Natural killer cell treated with Interleukin-12 subunit alpha and Interleukin-12 subunit beta and Interleukin-15 and Interleukin-18, amount 100 ng/mL, for 72 hours (primary cell): ENCODE results near the gene ARPP21. TPM values are rescaled to one million over a fixed set of nuclear protein-coding genes. Genes with fewer than 3 reads are reported as not detected.

Experiments used
- ATAC-seq, 2 donors: fragments of 150-1000 bp; cut with Tn5 transposase in 1 of 2; sonication (Bioruptor Pico), chemical (Tn5 transposase) in 1 of 2; 2 replicates each; pipeline ENCODE4 v1.10.0; 2021
- DNase-seq: peaks from one replicate; pipeline ENCODE4 v3.0.0; 2022; ENCODE audit warnings: low spot score
- H3K27ac Mint-ChIP-seq, 2 donors: 1 replicate in 1 of 2; 2 replicates in 1 of 2; pipeline ENCODE4 v1.8.0; 2022; ENCODE audit warnings: mixed read lengths in 2 of 2, mild to moderate bottlenecking in 1 of 2, moderate library complexity in 1 of 2
- H3K27me3 Mint-ChIP-seq, 2 donors: 1 replicate in 1 of 2; 2 replicates in 1 of 2; pipeline ENCODE4 v1.8.0; 2022; ENCODE audit warnings: mixed read lengths in 2 of 2
- H3K36me3 Mint-ChIP-seq: one replicate; pipeline ENCODE4 v1.8.0; 2022; ENCODE audit warnings: mixed read lengths
- H3K4me1 Mint-ChIP-seq, 2 donors: 1 replicate in 1 of 2; 2 replicates in 1 of 2; pipeline ENCODE4 v1.8.0; 2022; ENCODE audit warnings: low read depth in 2 of 2, mixed read lengths in 2 of 2, mild to moderate bottlenecking in 1 of 2
- H3K4me3 Mint-ChIP-seq: one replicate; pipeline ENCODE4 v1.8.0; 2022; ENCODE audit warnings: mixed read lengths
- H3K9me3 Mint-ChIP-seq: 2 replicates; pipeline ENCODE4 v1.8.0; 2022; ENCODE audit warnings: mixed read lengths
- total RNA-seq, 2 donors: library from RNA; stranded (reverse); gene quantifications; one replicate each; pipeline ENCODE4 v1.2.3, GENCODE V29; 2022

The ARPP21 gene
- total RNA-seq, 2 donors from 2014 or later = not detected

DNA sequence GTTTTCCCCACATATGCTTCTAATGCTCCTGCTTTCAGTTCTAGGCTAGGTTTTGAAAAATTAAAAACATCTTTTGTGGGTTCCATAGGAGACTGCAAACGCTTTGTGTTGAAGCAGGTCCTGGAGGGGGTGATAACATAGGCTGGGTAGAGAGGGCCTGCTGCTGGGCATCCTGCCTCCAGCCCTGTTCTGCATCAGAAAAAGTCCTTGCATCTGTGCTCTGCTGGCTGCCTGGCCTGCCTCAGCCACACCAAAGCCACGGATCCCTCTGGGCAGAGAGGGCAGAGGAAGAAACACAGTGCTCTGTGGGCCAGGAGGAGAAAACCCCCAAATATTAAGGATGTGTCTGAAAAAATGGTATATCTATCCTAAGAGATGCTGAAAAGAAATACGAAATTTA, 3.9 kb upstream of the ARPP21 start:
- Mint-ChIP-seq H3K4me1 (no peaks in the 10 kb centered on the region), H3K4me3 (no peak overlapping the region), H3K27ac (no peak overlapping the region), H3K9me3 (peaks cover 4% of the 10 kb centered on the region), H3K36me3 (no peaks in the 10 kb centered on the region), H3K27me3 (peaks cover 15 to 18% of the 10 kb centered on the region in 2 donors)
- ATAC-seq (no peak), DNase-seq (no peak)

DNA sequence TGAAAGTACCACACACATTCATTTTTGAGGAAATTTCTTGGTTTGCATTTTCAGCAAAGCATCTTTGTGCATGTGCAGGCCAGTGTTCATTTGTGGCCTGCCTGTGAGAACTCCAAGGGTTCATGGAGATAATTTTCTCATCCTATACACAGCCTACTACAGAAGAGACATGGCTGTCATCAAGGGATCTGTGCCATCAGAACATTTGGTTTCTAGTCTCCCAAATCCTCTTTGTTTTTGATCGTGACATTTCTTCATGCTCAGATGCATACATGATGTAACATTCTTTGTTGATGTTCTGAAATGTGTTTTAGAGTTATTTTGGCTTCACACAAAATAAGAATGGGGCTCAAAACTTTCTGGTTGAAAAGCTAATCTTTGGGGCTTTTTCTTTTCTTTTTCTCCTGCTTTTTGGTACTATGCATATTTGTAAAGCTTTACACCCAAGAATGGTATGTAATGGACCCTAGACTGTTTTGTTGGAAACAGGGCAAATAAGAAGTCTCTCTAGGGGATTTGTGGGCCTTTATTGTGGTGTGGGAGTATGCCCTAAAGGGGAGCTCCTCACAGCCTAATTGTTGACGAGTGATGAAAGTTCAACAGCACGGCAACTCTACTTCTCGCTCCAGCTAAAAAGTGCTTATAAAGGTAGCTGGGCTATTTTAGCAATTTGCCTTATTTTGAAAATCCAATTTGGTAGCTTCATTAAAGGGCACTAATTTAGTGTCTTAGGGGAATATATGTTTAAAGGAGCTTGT, 3.2 kb upstream of the ARPP21 start:
- Mint-ChIP-seq H3K36me3 (no peaks in the 10 kb centered on the region), H3K4me1 (no peaks in the 10 kb centered on the region), H3K27me3 (peaks cover 20 to 24% of the 10 kb centered on the region in 2 donors), H3K4me3 (no peak overlapping the region), H3K9me3 (peaks cover 9% of the 10 kb centered on the region), H3K27ac (no peak overlapping the region)
- ATAC-seq (no peak), DNase-seq (no peak)

DNA sequence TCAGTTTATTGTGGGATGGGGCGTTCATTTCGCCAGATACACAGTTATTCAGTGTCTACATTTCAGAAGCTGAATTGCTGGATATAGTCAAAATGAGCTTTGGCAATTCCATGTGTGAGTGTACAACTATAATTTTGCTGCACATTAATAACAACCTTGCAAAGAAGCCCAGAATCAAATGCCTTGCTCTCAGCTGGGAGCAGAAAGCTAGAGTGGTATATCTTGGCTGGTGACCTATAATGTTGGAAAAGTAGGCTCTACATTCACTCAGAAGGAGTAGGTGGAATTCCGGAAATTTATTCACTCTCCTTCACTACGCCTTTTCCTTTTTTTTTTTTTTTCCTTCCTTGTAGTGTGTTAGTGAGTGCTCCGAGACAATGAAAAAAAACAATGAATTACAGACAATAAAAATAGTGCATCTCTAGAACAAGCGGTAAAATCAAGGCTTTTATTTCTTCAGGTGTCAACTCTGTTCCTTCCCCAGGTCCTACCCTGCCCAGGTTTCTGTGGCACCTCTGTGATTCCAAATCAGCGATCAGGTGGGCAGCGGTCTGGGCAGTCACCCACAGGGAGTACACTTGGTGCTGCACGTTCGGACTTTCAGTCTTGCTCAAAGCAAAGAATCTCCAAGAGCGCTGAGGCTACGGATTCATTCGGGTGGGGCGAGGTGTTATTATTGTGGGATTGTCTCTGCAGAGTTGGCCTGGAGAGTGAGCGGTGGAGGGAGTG, 910 bp upstream of the ARPP21 start:
- Mint-ChIP-seq H3K9me3 (peaks cover 9% of the 10 kb centered on the region), H3K4me1 (no peaks in the 10 kb centered on the region), H3K27ac (no peak overlapping the region), H3K27me3 (peaks cover 20 to 24% of the 10 kb centered on the region in 2 donors), H3K4me3 (no peak overlapping the region), H3K36me3 (no peaks in the 10 kb centered on the region)
- no peak for DNase-seq
- ATAC-seq = no peak

DNA sequence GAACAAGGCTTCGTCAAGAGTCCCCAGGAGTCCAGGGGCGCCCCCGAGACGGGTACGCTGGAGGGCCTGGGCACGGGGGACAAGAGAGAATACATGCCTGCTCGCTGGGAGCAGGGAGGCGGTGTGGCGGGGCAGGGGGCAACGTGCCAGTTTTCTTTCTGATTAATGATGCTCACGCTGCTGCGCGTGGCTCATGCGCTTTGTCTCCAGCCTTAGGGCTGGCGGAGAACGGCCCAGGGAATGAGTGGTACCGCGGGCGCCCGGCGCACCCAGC, 408 bp upstream of the ARPP21 start:
- Mint-ChIP-seq H3K27ac (no peak overlapping the region), H3K4me1 (no peaks in the 10 kb centered on the region), H3K36me3 (no peaks in the 10 kb centered on the region), H3K27me3 (peaks cover 20 to 24% of the 10 kb centered on the region in 2 donors), H3K9me3 (peaks cover 9% of the 10 kb centered on the region), H3K4me3 (no peak overlapping the region)
- peak in 1 of 2 donors; percentile 15 for ATAC-seq
- no peak for DNase-seq

DNA sequence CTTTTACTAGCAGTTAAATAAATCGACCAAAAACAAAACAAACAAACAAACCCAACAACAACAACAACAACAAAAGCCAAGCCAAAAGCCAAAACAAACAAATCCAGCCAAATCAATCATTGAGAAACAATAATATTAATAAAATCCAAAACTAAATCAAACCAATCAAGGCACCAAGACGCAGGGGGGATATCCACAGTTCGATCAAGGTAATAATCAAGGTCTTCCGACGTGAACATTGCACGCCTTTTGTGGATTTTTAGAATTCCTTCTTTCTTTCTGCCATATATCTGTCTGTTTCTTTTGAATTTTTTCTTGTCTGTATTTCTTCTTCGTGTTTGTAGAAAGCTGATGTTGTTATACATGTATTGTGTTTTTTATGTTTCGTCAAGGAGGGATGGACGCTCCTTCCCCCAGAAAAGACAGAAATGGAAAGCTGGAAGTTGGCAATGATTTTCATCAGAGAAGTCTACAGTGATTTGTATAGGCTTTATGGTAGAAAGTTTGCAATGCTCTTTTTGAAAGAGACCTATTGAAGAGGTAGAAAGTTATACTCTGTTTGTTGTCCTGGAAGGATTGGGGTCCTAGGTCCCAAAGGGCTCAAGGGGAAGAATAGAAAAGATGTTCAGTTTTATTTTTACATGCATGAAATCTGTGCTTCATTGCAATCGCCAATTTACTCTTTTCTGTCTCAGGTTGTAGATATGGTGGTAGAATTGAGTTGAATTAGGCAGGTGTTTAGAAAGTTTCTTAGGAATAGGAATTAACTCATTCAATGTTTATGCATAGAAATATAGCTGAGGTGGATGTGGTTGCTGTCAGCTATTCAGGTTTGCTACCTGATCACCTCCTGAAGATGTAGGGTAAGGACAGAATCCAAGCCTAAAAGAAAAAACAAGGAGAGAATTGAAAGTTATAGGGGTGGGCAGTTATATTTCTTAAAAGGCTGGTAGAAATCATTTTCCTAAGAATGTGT, 1.2 kb downstream of the ARPP21 start:
- no peaks in the 10 kb centered on the region for H3K36me3 Mint-ChIP-seq
- no peaks in the 10 kb centered on the region for H3K4me1 Mint-ChIP-seq
- H3K27ac Mint-ChIP-seq = no peak overlapping the region
- H3K4me3 Mint-ChIP-seq = no peak overlapping the region
- ATAC-seq (no peak), DNase-seq (no peak)
- peaks cover 9% of the 10 kb centered on the region for H3K9me3 Mint-ChIP-seq
- H3K27me3 Mint-ChIP-seq = peaks cover 20 to 24% of the 10 kb centered on the region in 2 donors

DNA sequence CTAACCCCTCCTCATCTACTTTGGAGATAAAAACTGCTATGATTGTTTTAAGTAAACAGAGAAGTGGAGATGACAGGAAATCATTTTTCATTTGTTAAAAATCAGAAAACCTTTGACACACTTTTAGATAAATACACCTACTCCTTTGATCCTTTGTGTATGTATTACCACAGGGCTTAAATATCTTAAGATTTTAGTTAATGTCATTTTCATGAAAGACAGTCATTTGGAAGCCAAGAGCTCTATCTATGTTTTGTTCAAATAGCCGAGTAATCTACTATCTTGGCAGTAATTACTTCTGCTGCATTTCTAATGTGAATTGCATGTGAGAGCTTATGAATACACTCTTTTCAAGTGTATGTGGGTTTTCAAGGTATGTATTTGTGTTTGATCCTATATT, 2.0 kb downstream of the ARPP21 start:
- H3K9me3 Mint-ChIP-seq = peaks cover 9% of the 10 kb centered on the region
- H3K4me1 Mint-ChIP-seq = no peaks in the 10 kb centered on the region
- H3K27ac Mint-ChIP-seq = no peak overlapping the region
- no peak for DNase-seq
- H3K36me3 Mint-ChIP-seq = no peaks in the 10 kb centered on the region
- no peak for ATAC-seq
- H3K4me3 Mint-ChIP-seq = no peak overlapping the region
- H3K27me3 Mint-ChIP-seq = peaks cover 20 to 24% of the 10 kb centered on the region in 2 donors

DNA sequence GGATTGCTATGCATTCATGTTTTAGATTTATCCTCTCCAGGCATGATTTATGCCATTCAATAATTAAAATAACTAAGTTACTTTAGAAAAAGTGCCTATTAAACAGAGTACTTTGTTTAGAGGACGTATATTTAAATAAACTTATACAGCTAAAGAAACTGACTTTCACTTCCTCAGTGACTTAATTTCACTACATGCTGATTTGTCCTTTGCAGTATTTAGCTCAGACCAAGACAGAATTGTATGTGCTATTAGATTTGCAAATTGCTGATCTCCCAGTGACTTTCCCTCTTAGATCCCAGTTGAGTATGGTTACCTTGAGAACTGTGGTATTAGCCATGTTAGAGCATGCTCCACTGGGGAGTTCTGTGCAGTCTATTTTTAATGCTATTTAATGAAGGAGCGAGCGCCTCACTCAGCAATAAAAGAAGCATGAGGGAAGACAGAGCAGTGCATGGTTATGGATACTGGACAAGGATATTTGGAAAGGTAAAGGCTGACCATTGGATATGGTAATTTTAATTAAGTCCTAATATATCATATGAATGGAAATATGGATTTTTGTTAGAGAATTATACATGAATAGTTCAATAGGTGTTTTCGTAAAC, 2.7 kb downstream of the ARPP21 start:
- Mint-ChIP-seq H3K9me3 (peaks cover 9% of the 10 kb centered on the region), H3K4me3 (no peak overlapping the region), H3K4me1 (no peaks in the 10 kb centered on the region), H3K27ac (no peak overlapping the region), H3K36me3 (no peaks in the 10 kb centered on the region), H3K27me3 (peaks cover 20 to 24% of the 10 kb centered on the region in 2 donors)
- no peak for ATAC-seq
- DNase-seq = no peak

DNA sequence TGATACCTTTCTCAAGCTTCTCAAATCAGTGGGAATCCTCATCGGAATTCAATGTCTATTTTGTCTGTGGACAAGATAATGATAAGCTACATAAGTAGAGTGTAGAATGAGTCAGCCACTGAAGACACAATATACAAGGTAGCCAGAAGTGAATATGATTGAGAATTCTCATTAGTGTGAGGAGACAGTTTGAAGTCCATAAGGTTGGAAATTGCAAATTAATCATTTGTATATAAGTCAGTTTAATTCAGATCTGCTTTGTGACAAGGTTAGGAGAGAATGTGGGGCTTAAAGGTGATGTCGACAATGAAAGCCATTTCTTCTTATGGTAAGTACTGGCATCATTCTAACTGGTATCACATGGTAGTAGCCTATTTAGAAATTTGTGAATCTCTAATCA, 4.2 kb downstream of the ARPP21 start:
- Mint-ChIP-seq H3K4me3 (no peak overlapping the region), H3K4me1 (no peaks in the 10 kb centered on the region), H3K9me3 (peaks cover 8% of the 10 kb centered on the region), H3K27me3 (peaks cover 18 to 19% of the 10 kb centered on the region in 2 donors), H3K36me3 (no peaks in the 10 kb centered on the region), H3K27ac (no peak overlapping the region)
- no peak for ATAC-seq
- DNase-seq = no peak

DNA sequence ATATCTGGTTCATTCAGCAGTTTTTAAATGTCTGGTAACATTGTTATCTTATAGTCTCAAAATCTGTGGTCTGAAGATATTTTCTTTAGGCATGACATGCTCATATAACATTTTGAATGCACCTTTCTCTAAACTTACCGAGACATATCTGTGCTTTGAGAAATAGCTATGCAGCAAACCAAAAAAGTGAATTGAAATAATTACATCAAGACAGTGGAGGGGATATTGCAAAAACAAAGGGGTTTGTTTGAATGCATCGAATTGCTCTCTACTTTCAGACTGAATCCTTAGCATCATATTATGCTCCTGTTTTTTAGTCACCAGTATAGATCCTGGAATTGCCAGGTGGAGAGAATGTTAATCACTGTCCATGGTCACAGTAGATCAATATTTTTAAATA, 5.1 kb downstream of the ARPP21 start:
- ATAC-seq (no peak), DNase-seq (no peak)
- no peak overlapping the region for H3K4me3 Mint-ChIP-seq
- H3K4me1 Mint-ChIP-seq = no peaks in the 10 kb centered on the region
- no peak overlapping the region for H3K27ac Mint-ChIP-seq
- H3K9me3 Mint-ChIP-seq = peaks cover 5% of the 10 kb centered on the region
- peaks cover 13 to 15% of the 10 kb centered on the region in 2 donors for H3K27me3 Mint-ChIP-seq
- no peaks in the 10 kb centered on the region for H3K36me3 Mint-ChIP-seq

DNA sequence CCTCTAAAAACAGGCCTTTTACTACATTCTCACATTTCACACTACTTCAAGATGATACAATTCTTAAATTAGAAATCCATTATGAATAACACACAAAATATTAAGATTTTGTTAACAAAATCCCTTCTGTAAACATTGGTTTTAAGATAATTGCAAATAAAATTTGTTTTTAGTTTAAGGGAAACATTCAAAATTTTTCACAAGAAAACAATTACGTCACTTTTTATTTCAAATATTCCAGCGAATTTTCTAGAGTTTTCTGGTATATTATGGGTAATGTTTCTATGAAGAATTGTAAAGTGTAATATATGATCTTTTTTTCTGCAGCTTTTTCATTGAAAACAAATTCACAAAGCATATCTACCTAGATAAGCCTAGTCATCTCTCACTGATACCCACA, 5.9 kb downstream of the ARPP21 start:
- Mint-ChIP-seq H3K4me1 (no peaks in the 10 kb centered on the region), H3K27me3 (peaks cover 7 to 8% of the 10 kb centered on the region in 2 donors), H3K27ac (no peak overlapping the region), H3K36me3 (no peaks in the 10 kb centered on the region), H3K4me3 (no peak overlapping the region), H3K9me3 (peaks cover 5% of the 10 kb centered on the region)
- ATAC-seq = no peak
- no peak for DNase-seq

DNA sequence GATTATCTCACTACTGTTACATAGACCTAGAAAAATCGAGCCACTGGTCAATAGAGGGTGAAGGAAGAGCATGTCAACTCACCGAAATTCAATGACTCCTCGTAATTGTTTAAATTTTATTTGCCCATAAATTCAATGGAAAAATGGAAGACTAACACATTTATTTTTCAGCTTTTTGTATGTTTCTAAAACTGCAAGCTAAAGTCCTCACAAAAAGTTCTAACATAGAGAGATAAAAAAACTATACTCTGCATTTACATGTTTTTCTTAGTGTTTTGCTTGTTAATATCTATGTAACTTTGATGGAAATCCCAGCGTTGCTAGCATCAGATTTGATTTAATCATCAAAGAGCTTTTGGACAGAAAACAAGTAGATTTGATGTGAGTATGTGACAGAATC, 6.8 kb downstream of the ARPP21 start:
- Mint-ChIP-seq H3K4me1 (no peaks in the 10 kb centered on the region), H3K4me3 (no peak overlapping the region), H3K36me3 (no peaks in the 10 kb centered on the region), H3K27ac (no peak overlapping the region), H3K27me3 (no peaks in the 10 kb centered on the region), H3K9me3 (no peaks in the 10 kb centered on the region)
- ATAC-seq = no peak
- DNase-seq = no peak

DNA sequence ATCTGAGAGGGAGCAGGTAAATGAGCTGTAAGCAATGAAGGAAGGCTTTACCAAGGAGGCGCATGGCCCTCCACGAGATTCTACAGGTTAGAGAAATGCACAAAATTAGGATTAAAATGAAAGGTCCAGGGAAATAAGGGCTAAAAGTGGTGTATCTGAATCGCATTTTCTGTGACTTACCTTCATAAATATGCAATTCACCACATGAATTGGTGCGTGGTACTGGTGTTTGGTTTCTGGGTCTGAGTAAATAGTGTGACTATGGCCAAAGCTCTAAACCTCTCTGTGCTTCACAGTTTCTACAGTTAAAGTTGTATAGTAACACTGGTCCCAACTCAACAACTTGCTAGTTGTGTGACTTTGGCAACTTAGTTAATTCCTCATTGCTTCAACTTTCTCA, 8.1 kb downstream of the ARPP21 start:
- H3K27ac Mint-ChIP-seq = no peak overlapping the region
- H3K27me3 Mint-ChIP-seq = no peaks in the 10 kb centered on the region
- no peak for ATAC-seq
- no peaks in the 10 kb centered on the region for H3K4me1 Mint-ChIP-seq
- no peak for DNase-seq
- no peaks in the 10 kb centered on the region for H3K36me3 Mint-ChIP-seq
- peaks cover 4% of the 10 kb centered on the region for H3K9me3 Mint-ChIP-seq
- H3K4me3 Mint-ChIP-seq = no peak overlapping the region

DNA sequence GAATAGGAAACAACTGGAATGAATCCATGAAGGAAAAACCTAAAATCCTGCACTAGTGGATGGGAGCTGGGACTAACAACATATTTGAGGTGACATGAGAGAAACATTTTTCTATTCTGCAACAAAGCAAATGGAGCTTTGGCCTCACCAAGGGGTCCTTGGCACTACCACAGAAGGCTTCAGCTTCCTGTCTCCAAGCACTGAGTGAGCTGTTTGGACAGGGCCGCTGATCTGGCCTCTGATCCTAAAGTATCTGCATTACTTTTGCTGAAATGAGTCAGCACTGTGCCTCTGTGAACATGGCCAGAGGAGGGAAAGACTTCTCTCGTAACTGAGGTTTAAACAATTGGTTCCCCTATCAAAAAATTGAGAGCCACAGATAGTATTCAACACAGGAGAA, 9.0 kb downstream of the ARPP21 start:
- Mint-ChIP-seq H3K9me3 (peaks cover 4% of the 10 kb centered on the region), H3K36me3 (no peaks in the 10 kb centered on the region), H3K27ac (no peak overlapping the region), H3K27me3 (no peaks in the 10 kb centered on the region), H3K4me1 (no peaks in the 10 kb centered on the region), H3K4me3 (no peak overlapping the region)
- DNase-seq (no peak), ATAC-seq (no peak)
